ENCODE data around the gene CST6.

GRCh38 chr11:65973439-65974110 lies 38.2 kb upstream of the CST6 start:
- TF ChIP-seq EZH2 (IDR thresholded peaks at IDR 0.05; ENCODE audit: borderline replicate concordance, low read length) (no peak), CTCF (IDR thresholded peaks at IDR 0.05; ENCODE audit: low read length) (no peak)

All from OCI-LY1 (cell line).